Colonic mucosa (tissue), 4 donors: ENCODE data around the gene LIFR. TPM values are rescaled to one million over a fixed set of nuclear protein-coding genes. Genes with fewer than 3 reads are reported as not detected.
"Not testable (repeated sequence)": the region's sequence is repeated elsewhere in the genome, so short reads cannot be mapped to it uniquely, and the experiment has no call there.

Source experiments
- DNase-seq: peaks from one replicate; pipeline ENCODE4 v3.0.0-alpha.2; 2020
- H3K27ac ChIP-seq: fragments of 200-600 bp; one replicate; pipeline ENCODE4 v1.8.0; 2021
- H3K27me3 ChIP-seq: fragments of 200-600 bp; one replicate; pipeline ENCODE4 v1.8.0; 2021
- H3K36me3 ChIP-seq: fragments of 200-600 bp; one replicate; pipeline ENCODE4 v1.8.0; 2021
- H3K4me1 ChIP-seq: fragments of 200-600 bp; one replicate; pipeline ENCODE4 v1.8.0; 2021; ENCODE audit warnings: mild to moderate bottlenecking
- H3K4me3 ChIP-seq: fragments of 200-600 bp; one replicate; pipeline ENCODE4 v1.8.0; 2021
- H3K9ac ChIP-seq, 2 donors: one replicate each; pipeline ENCODE4 v1.7.0; 2013; ENCODE audit warnings: control low read depth in 2 of 2, low read depth in 2 of 2, low read length in 2 of 2
- H3K9me3 ChIP-seq: fragments of 200-600 bp; one replicate; pipeline ENCODE4 v1.8.0; 2021
- intact Hi-C: fragments of 100-400 bp; cut with DNase I; formaldehyde crosslinking; loops from one replicate; pipeline ENCODE4 v1.14.1; 2022
- total RNA-seq, 2 donors: library from RNA; stranded (reverse); fragmentation: NEBNext Ultra II Directional in 1 of 2; extraction: Animal tissue kit (Norgen Biotek cat#: 25700) in 1 of 2; gene quantifications; one replicate each; pipeline ENCODE4 v1.2.1, GENCODE V29; 2021
- TF ChIP-seq, protein P1 (sequence below): fragments of 200-600 bp; IDR thresholded peaks from one replicate; pipeline ENCODE4 v1.8.0; 2022; ENCODE audit warnings: antibody characterized with exemption, mild to moderate bottlenecking
- donor health status: healthy.
- donor health status: DM: no; HTN: no; CAD: no.
- donor health status: DM: no; HTN: no; CAD: no.

Gene LIFR
- total RNA-seq, 2 donors from 2014 or later = 7.0 to 10.3 TPM

- no peak for DNase-seq
- Histone ChIP-seq H3K27ac (no peak overlapping the region), H3K9ac (no peak overlapping the region), H3K9me3 (no peaks in the 10 kb centered on the region), H3K27me3 (no peaks in the 10 kb centered on the region), H3K4me3 (no peak overlapping the region), H3K36me3 (no peaks in the 10 kb centered on the region), H3K4me1 (no peaks in the 10 kb centered on the region)
- TF ChIP-seq, protein P1, sequence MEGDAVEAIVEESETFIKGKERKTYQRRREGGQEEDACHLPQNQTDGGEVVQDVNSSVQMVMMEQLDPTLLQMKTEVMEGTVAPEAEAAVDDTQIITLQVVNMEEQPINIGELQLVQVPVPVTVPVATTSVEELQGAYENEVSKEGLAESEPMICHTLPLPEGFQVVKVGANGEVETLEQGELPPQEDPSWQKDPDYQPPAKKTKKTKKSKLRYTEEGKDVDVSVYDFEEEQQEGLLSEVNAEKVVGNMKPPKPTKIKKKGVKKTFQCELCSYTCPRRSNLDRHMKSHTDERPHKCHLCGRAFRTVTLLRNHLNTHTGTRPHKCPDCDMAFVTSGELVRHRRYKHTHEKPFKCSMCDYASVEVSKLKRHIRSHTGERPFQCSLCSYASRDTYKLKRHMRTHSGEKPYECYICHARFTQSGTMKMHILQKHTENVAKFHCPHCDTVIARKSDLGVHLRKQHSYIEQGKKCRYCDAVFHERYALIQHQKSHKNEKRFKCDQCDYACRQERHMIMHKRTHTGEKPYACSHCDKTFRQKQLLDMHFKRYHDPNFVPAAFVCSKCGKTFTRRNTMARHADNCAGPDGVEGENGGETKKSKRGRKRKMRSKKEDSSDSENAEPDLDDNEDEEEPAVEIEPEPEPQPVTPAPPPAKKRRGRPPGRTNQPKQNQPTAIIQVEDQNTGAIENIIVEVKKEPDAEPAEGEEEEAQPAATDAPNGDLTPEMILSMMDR = no peak
- intact Hi-C loops = no loop called here
These were observed 17.6 kb upstream of the LIFR start for GRCh38 chr5:38574009-38574408.

- intact Hi-C loops = no loop called here
- Histone ChIP-seq H3K9me3 (no peaks in the 10 kb centered on the region), H3K4me3 (no peak overlapping the region), H3K27ac (no peak overlapping the region), H3K36me3 (no peaks in the 10 kb centered on the region), H3K27me3 (no peaks in the 10 kb centered on the region), H3K9ac (no peak overlapping the region), H3K4me1 (no peaks in the 10 kb centered on the region)
- TF ChIP-seq, protein P1 = no peak
- no peak for DNase-seq
These were observed 17.1 kb upstream of the LIFR start for GRCh38 chr5:38573521-38573920.

- Histone ChIP-seq H3K27me3 (no peaks in the 10 kb centered on the region), H3K36me3 (no peaks in the 10 kb centered on the region), H3K9me3 (no peaks in the 10 kb centered on the region), H3K4me3 (no peak overlapping the region), H3K4me1 (no peaks in the 10 kb centered on the region), H3K9ac (no peak overlapping the region), H3K27ac (no peak overlapping the region)
- TF ChIP-seq, protein P1 = no peak
- DNase-seq = no peak
- intact Hi-C loops = no loop called here
These were observed 12.7 kb upstream of the LIFR start for GRCh38 chr5:38569180-38569579.

- H3K9ac ChIP-seq, H3K27ac ChIP-seq, intact Hi-C loops, DNase-seq, H3K27me3 ChIP-seq, H3K9me3 ChIP-seq, H3K36me3 ChIP-seq, H3K4me1 ChIP-seq, H3K4me3 ChIP-seq: not testable (repeated sequence)
These were observed 10.9 kb upstream of the LIFR start for GRCh38 chr5:38567306-38567705.

DNA sequence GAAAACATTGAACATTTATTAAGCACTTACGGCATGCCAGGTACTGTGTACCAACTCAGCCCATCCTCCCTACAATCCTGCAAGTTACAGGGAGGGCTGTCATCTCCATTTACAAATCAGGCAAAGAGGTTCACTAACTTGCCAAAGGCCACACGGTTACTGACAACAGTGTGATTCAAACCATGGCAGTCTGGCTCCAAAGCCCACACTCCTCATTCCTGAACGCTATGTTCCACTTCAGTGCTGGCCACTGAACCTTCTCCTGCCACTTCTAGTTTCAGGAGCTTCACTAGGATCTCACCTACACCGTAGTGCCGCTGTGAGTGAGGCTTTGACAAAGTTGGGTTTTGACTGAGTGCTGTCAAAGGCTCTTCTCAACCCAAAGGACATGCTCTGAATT is 7.2 kb upstream of the LIFR start:
- TF ChIP-seq, protein P1 = no peak
- intact Hi-C loops = no loop called here
- no peaks in the 10 kb centered on the region for H3K9me3 ChIP-seq
- H3K27me3 ChIP-seq = no peaks in the 10 kb centered on the region
- no peak overlapping the region for H3K27ac ChIP-seq
- H3K36me3 ChIP-seq = no peaks in the 10 kb centered on the region
- no peak for DNase-seq
- no peak overlapping the region for H3K4me3 ChIP-seq
- H3K4me1 ChIP-seq = no peaks in the 10 kb centered on the region
- H3K9ac ChIP-seq = no peak overlapping the region

DNA sequence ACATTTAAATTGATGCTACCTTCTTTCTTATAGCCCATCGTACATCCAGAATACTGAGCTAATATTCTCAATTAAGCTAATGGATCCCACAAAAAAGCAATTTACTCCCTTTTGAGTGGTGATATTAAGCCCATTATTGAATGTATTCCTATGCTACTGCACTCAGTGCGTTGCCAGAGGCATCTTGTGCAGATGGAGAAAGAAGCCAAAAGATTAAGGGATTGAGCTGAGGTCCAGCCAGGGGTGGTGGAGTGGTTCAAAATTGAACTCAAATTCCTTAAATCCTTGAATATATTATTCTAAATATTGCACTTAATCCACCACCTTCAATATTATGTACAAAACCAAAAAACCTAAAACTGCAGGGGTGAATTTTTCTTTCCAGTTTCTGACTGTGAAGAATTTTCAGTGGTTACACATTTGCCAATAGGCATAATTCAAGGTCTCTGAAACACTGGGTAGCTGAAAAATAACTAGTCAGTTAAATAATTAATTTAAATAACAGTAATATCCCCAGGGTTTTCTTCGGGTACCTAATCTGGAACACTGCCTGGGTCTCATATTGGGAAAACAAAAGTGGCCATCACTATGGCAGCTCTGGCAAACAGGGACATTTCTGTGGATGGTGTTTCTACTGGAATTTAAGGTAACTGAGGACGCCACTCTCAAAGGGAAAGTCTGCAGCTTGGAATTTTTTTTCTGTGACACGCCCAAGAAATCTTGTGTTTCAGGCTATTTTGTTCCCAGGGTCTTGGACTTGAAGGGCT is 6.2 kb upstream of the LIFR start:
- no peaks in the 10 kb centered on the region for H3K4me1 ChIP-seq

More for the DNA sequence above, 6.2 kb upstream of the LIFR start:
- Histone ChIP-seq H3K9ac (no peak overlapping the region), H3K4me3 (no peak overlapping the region), H3K9me3 (no peaks in the 10 kb centered on the region), H3K27ac (no peak overlapping the region), H3K36me3 (no peaks in the 10 kb centered on the region), H3K27me3 (no peaks in the 10 kb centered on the region)
- TF ChIP-seq, protein P1 = no peak
- intact Hi-C loops = no loop called here
- no peak for DNase-seq
